SJSA1 (cell line): ENCODE measurements around the gene CACNA1H. TPM values are rescaled to one million over a fixed set of nuclear protein-coding genes. Genes with fewer than 3 reads are reported as not detected.
"Not testable (repeated sequence)": the region's sequence is repeated elsewhere in the genome, so short reads cannot be mapped to it uniquely, and the experiment has no call there.

Source experiments
- DNase-seq, 2 experiments: peaks; one replicate each; pipeline ENCODE4 v3.0.0-alpha.2; 2015 to 2020; ENCODE audit warnings: low spot score in 2 of 2, low read depth in 1 of 2
- H3K27ac ChIP-seq: fragments of 250-450 bp; sonication (Bioruptor Pico); 2 replicates; pipeline ENCODE4 v1.5.1; 2020; ENCODE audit warnings: mild to moderate bottlenecking, moderate library complexity
- H3K27me3 ChIP-seq: fragments of 250-450 bp; sonication (Bioruptor Pico); replicated peaks from 2 replicates; pipeline ENCODE4 v1.5.1; 2020; ENCODE audit warnings: mild to moderate bottlenecking, moderate library complexity
- H3K36me3 ChIP-seq: fragments of 250-450 bp; sonication (Bioruptor Pico); 2 replicates; pipeline ENCODE4 v1.5.1; 2020; ENCODE audit warnings: mild to moderate bottlenecking
- H3K4me1 ChIP-seq: fragments of 250-450 bp; sonication (Bioruptor Pico); replicated peaks from 2 replicates; pipeline ENCODE4 v1.6.1; 2021; ENCODE audit warnings: mild to moderate bottlenecking
- H3K4me3 ChIP-seq: fragments of 250-450 bp; sonication (Bioruptor Pico); 2 replicates; pipeline ENCODE4 v1.5.1; 2020; ENCODE audit warnings: mild to moderate bottlenecking
- H3K9me3 ChIP-seq: fragments of 250-450 bp; sonication (Bioruptor Pico); replicated peaks from 2 replicates; pipeline ENCODE4 v1.5.1; 2020; ENCODE audit warnings: mild to moderate bottlenecking
- total RNA-seq: library from RNA; depleted of rRNA; stranded (reverse); fragments of >200 nt; shearing (Covaris generic); gene quantifications from 2 replicates; pipeline ENCODE4 v1.2.3, GENCODE V29; 2014

The CACNA1H gene
- total RNA-seq, 1 experiment from 2014 or later: not detected

DNA sequence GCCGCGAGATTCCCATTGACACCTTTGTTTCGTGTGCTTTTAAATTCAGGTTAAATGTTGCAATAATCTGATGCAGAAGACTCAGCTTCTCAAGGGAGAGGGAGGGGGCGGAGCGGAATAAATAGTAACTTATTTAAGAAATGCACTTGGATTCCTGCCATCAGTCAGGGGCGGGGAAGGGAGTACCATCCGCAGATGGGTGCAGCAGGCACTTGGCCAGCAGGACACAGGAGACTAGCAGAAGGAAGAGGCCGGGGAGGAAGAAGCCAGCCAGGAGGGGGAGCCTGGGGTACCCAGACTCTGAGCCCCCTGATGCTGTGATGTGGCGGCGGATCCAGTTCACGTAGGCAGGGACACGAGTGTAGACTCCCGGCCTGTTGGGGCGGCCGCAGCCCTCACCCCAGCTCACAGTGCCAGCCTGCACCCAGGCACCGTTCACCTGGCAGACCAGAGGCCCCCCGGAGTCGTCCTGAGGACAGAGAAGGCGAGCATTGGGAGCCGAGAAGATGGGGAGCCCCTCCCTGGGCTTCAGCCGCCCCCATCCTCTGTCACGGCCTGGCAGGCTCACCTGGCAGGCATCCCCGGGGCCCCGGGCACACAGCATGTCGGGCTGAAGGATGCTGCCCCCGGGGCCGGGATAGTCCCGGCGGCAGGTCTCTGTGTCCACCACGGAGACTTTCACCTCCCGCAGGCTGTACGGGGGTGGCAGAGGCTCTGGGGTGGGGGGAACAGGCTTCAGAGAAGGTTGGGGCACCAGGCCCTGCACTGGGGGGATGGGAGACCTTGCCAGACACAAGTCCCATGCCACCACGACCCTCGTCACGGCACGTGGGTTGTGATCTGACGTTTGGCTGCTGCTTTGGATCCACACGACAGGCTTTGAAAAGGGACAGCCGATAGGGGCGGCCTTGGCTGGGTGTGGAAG, 69.0 kb downstream of the CACNA1H start:
- no peak overlapping the region for H3K27ac ChIP-seq
- no peak for DNase-seq
- H3K9me3 ChIP-seq: no peaks in the 10 kb centered on the region
- H3K4me3 ChIP-seq: no peak overlapping the region
- no peaks in the 10 kb centered on the region for H3K4me1 ChIP-seq
- peaks cover 76% of the 10 kb centered on the region for H3K27me3 ChIP-seq
- H3K36me3 ChIP-seq: no peaks in the 10 kb centered on the region

DNA sequence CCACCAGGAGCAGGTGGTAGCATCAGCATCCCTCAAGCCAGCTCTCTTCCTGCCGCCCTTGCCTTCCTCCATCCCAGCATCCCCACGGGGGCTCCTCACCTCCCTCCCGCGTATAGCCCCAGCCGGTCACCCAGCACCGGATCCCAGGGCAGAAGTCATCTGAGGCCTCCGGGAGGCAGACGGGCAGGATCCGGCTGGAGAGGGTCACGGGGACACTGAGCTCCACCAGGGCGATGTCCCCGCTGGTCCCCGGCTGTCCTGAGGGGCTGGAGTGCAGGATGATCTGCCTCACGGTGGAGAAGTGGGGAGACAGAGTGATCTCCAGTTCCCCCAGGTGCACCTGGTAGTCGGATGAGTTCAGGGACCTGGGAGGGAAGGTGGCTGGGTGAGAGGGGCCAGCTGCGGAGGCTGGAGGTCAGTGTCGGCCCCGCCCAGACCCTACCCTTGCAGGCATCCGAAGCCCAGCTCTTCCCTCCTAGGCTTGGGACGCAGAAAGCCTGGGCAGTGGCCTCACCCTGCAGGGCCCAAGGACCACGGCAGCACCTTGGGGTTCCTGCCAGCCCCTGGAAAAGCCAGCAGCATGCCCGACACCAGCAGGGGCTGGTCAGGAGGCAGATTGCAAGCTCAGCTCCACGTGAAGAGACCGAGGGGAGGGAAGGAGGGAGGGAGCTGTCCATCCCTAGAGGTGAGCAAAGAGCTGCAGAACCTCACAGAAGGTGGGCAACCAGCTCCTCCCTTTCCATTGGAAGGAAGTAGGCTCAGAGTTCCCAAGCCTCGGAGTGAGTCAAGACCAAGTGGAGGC, 69.8 kb downstream of the CACNA1H start:
- H3K4me1 ChIP-seq: no peaks in the 10 kb centered on the region
- no peaks in the 10 kb centered on the region for H3K9me3 ChIP-seq
- H3K27me3 ChIP-seq: peaks cover 68% of the 10 kb centered on the region
- no peak overlapping the region for H3K27ac ChIP-seq
- DNase-seq: no peak
- no peaks in the 10 kb centered on the region for H3K36me3 ChIP-seq
- H3K4me3 ChIP-seq: no peak overlapping the region

DNA sequence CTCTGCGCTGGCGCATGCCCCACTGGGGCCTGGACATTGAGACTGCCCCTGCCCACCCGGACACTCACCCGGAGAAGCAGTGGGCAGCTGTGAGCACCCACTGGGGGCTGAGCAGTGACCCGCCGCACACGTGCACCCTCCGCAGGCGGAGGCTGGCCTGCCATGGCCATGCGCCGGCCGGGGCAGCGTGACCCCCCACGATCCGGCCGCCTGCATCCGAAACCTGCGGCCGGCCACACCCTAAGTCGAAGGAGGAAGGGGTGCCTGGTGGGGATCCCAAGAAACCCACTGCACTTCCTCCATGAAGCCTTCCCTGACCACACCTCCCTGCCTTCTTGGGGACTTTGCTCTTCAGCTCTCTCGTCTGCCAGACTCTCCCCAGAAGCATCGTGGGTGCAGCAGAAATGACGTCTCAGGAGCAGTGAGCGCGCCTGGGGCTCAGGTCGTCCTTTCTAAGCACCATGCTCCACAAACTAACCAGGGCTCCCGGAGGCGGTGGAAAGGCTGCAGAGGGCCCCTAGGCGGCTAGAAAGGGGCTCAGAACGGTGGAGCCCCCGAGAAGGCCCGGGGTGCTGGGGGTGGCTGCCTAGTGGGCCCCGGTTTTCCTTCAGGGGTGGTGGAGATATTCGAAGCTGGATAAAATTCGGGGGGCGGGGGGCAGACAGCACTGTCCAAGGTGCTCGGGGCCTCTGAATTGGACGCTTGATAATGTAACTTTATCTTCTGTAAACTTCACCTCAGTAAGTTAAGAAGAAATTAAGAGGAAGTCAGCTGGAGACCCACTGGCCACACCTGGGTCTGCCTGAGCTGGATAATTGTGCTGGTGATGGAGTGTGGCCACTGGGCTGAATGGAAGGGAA, 70.7 kb downstream of the CACNA1H start:
- Histone ChIP-seq H3K27me3 (peaks cover 61% of the 10 kb centered on the region), H3K36me3 (no peaks in the 10 kb centered on the region), H3K4me1 (no peaks in the 10 kb centered on the region), H3K9me3 (no peaks in the 10 kb centered on the region), H3K27ac (no peak overlapping the region), H3K4me3 (no peak overlapping the region)
- no peak for DNase-seq

DNA sequence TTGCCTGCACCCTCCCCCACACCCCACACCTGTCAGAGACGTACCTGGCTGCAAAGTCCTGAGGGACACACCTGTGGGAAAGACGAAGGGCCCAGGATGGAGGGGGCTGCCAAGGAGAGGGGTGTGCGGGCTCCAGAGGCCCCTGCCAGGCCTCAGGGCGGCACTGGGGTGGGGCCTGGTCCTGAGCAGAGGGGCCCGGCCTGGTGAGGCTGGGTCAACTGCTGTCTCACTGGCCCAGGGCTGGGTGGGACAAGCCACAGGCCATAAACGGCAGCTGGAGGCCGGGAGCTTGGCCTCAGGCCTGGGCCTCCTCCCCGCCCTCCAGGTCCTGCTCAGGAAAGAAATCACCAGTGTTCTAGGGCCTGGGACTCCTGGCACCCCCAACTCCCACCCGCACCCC, 71.7 kb downstream of the CACNA1H start:
- DNase-seq: no peak
- Histone ChIP-seq H3K4me3 (no peak overlapping the region), H3K9me3 (no peaks in the 10 kb centered on the region), H3K27me3 (peaks cover 54% of the 10 kb centered on the region), H3K27ac (no peak overlapping the region), H3K36me3 (no peaks in the 10 kb centered on the region), H3K4me1 (no peaks in the 10 kb centered on the region)

DNA sequence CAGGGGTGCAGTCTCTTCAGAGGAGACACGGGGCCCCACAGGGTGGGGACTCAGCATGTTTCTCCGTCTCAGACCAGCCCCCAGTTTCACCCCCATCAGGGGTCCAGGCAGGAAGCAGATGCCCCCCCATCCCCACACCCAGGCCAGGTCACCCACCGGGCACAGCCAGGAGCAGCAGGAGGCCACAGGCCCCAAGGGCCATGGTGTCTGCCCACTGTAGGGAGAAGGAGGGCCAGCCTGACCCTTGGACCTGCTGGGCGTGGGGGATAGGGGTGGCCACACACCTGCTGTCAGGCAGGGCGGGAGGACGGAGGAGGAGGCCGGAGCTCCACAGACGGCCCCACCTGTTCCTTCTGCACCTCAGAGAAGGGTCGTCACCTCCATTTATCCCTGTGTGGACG, 72.1 kb downstream of the CACNA1H start, which contains the start of gene TPSG1:
TPSG1 (minus strand) TSS at position 218 of the 401 bp plus-strand sequence; CDS start at position 202, 16 bp downstream.
- Histone ChIP-seq H3K9me3 (no peaks in the 10 kb centered on the region), H3K4me1 (no peaks in the 10 kb centered on the region), H3K27me3 (peaks cover 49% of the 10 kb centered on the region), H3K4me3 (no peak within 1 kb of the TSS), H3K27ac (no peak within 1 kb of the TSS), H3K36me3 (no peaks in the 10 kb centered on the region)
- DNase-seq: no peak

DNA sequence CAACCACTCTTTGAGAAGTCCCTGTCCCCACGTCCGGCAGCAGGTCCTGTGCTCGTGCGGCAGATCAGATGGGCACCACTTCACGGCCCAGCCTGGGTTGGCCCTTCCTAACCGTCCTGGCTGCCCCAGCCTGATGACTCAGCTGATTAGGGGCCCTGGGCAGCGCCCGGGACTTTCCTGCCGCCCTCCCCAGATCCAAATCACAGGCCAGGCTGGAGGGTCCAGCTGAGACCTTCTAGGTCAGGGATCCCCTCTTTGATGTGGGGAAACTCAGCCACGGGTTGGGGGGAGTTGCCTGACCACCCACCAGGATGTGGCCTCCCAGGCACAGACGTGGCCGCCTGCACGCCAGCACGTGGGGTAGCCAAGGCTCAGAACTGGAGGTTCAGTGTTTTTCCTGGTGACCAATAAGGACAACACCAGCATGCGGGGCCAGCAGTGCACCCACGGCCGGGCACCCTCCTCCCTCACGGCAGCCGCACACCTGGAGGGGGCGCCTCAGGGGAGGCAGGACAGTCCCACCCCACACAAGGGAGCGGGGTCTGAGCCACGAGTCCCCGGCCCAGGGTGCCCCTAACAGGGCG, 72.9 kb downstream of the CACNA1H start:
- not testable (repeated sequence) for DNase-seq, H3K9me3 ChIP-seq, H3K4me3 ChIP-seq, H3K27ac ChIP-seq, H3K4me1 ChIP-seq, H3K36me3 ChIP-seq
- H3K27me3 ChIP-seq: peaks cover 43% of the 10 kb centered on the region

DNA sequence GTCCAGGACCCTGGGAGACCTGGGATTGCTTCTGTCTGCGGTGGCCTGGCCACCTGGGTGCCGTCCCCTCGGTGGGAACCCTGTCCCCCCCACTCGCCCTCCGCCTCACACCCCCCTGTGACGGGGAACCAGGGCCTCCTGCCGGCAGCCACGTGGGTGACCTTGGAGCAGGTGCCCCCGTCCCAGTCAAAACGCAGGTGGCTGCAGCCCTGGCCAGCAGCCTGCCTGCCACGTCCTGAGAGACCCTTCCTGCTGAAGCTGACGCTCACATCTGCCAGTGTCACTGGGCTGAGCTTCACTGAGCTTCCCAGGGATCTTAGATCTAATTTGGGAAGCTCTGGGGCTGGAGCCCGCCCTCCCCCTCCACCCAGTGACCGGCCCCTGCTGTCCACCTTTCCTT, 73.8 kb downstream of the CACNA1H start:
- H3K4me3 ChIP-seq, H3K36me3 ChIP-seq, H3K4me1 ChIP-seq, H3K27ac ChIP-seq, H3K9me3 ChIP-seq, DNase-seq: not testable (repeated sequence)
- H3K27me3 ChIP-seq: peaks cover 34% of the 10 kb centered on the region

DNA sequence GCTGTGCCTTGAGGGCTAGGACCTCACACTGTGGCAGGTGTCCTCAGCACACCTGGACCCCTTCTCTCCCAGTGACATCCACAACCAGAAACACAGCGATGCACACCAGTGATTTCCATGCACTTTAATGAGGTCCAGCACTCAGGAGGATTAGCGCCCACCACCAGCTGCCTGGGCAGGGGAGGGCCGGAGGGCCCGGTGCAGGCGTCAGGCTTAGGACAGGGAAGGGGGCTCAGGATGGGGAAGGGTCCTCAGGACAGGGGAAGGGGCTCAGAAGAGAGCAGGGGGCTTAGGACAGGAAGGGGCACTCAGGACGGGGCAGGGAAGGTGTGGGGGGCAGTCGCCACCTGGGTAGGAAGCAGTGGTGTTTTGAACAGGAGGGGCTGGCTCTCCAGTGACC, 75.3 kb downstream of the CACNA1H start:
- not testable (repeated sequence) for H3K4me3 ChIP-seq, H3K9me3 ChIP-seq

DNA sequence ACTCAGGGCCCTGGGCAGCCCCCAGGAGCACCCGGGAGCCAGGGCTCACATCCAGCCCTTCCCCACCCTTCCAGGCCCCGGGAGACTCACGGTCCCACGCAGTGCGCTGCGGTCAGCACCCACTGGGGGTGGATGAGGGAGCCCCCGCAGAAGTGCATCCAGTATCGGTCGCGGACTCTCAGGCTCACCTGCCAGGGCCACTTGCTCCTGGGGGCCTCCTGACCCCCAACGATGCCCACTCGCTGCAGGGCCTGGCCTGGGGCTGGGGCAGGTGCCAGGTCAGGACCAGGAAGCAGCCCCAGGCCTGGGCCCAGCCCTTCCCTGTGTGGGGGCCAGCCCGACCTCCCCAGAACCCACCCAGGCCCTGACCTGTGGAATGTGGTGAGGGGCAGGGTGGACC, 76.6 kb downstream of the CACNA1H start:
- not testable (repeated sequence) for H3K27ac ChIP-seq, H3K9me3 ChIP-seq, H3K36me3 ChIP-seq, H3K4me3 ChIP-seq, DNase-seq, H3K27me3 ChIP-seq, H3K4me1 ChIP-seq

More for the DNA sequence above, 75.3 kb downstream of the CACNA1H start:
- H3K4me1 ChIP-seq, DNase-seq, H3K27ac ChIP-seq, H3K36me3 ChIP-seq: not testable (repeated sequence)
- peaks cover 19% of the 10 kb centered on the region for H3K27me3 ChIP-seq

DNA sequence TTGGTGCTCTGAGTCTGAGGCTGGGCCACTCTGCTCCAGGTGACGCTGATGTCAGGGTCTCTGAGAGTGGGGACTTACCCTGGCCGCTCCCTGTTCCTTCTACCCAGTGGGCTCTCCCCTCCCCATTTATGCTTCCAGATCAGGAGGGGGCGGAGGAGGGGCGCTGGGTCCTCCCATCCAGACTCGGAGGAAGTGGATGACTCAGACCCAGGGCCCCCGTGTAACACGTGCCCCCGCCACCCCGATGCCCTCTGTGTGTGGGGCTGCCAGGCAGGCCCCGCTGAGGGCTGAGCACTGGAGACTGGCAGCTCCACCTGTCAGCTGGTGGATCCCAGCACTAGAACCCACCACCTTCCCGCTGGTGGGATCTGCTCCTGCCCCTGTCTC, 77.2 kb downstream of the CACNA1H start, which contains the start of gene TPSB2:
TPSB2 (minus strand) TSS at position 101 of the 387 bp plus-strand sequence. CDS start 233 bp downstream, outside the sequence.
- H3K9me3 ChIP-seq, H3K4me3 ChIP-seq, DNase-seq, H3K4me1 ChIP-seq, H3K27me3 ChIP-seq, H3K27ac ChIP-seq, H3K36me3 ChIP-seq: not testable (repeated sequence)

DNA sequence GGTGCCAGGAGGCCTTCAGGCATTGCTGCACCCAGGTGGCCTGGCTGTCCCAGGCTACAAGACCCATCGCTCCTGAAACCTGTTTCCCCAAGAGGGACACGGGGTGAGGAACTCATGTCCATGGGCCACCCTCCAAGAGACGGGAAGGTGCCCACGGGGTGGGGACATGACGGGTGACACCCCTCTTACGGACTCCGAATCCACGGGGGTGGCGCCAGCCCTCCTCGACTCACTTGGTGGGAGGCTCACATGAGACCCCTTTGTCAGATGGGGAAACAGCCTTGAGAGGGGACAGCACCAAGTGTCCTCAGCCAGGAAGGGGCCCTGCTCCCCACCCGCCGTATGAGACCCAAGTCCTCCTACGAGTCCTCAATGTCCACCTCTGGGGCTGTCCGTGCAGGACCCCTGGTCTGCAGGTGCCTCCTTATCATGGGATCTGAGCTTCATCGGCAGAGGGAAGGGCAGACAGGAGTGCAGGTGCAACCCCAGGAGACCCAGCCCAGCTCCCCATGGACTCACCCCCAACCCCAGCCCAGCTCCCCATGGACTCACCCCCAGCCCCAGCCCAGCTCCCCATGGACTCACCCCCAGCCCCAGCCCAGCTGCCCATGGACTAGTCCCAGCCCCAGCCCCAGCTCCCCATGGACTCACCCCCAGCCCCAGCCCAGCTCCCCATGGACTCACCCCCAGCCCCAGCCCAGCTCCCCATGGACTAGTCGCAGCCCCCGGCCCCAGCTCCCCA, 77.7 kb downstream of the CACNA1H start:
- not testable (repeated sequence) for H3K36me3 ChIP-seq, H3K4me1 ChIP-seq, H3K9me3 ChIP-seq, H3K27ac ChIP-seq, H3K27me3 ChIP-seq, DNase-seq, H3K4me3 ChIP-seq

DNA sequence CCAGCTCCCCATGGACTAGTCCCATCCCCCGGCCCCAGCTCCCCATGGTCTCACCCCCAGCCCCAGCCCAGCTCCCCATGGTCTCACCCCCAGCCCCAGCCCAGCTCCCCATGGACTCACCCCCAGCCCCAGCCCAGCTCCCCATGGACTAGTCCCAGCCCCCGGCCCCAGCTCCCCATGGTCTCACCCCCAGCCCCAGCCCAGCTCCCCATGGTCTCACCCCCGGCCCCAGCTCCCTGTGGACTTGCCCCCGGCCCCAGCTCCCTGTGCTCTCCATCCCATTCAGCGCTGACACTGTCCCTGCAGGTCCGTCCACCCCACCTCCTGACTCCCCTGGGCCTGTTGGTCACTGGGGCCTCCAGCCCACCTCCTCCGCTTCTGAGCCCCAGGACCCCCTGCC, 78.4 kb downstream of the CACNA1H start:
- not testable (repeated sequence) for H3K4me1 ChIP-seq, H3K4me3 ChIP-seq, H3K9me3 ChIP-seq, H3K27ac ChIP-seq, H3K27me3 ChIP-seq, H3K36me3 ChIP-seq, DNase-seq
